ENCODE results near the gene LOXHD1. TPM values are rescaled to one million over a fixed set of nuclear protein-coding genes. Genes with fewer than 3 reads are reported as not detected.

LOXHD1 gene
- total and polyA plus RNA-seq, 3 donors from 2014 or later = 11.3 to 59.4 (median 29.6) TPM

GRCh38 chr18:46449033-46449432 is 208.0 kb downstream of the LOXHD1 start:
- no peak for DNase-seq
- 89 to 91% methylated on average over 2 of the region's 2 CpGs for WGBS, 2 donors
- Histone ChIP-seq H3K4me3 (no peak overlapping the region), H3K9me3 (no peaks in the 10 kb centered on the region), H3K4me1 (no peaks in the 10 kb centered on the region), H3K27me3 (no peaks in the 10 kb centered on the region), H3K36me3 (ENCODE audit: low read depth, missing control alignments) (no peaks in the 10 kb centered on the region), H3K27ac (no peak overlapping the region)
- intact Hi-C loops (cut with DNase I; ENCODE audit: low total_unique reads) = no loop called here
- TF ChIP-seq POLR2A (IDR thresholded peaks at IDR 0.05) (no peak), CTCF (IDR thresholded peaks at IDR 0.05) (no peak)

GRCh38 chr18:46448347-46448746 is 208.7 kb downstream of the LOXHD1 start:
- Histone ChIP-seq H3K9me3 (no peaks in the 10 kb centered on the region), H3K27me3 (no peaks in the 10 kb centered on the region), H3K27ac (no peak overlapping the region), H3K4me3 (no peak overlapping the region), H3K36me3 (ENCODE audit: low read depth, missing control alignments) (no peaks in the 10 kb centered on the region), H3K4me1 (no peaks in the 10 kb centered on the region)
- TF ChIP-seq POLR2A (IDR thresholded peaks at IDR 0.05) (no peak), CTCF (IDR thresholded peaks at IDR 0.05) (no peak)
- 76 to 82% methylated on average over 3 to 4 of the region's 4 CpGs for WGBS, 2 donors
- intact Hi-C loops (cut with DNase I; ENCODE audit: low total_unique reads) = no loop called here
- DNase-seq = no peak

GRCh38 chr18:46447792-46448191 is 209.2 kb downstream of the LOXHD1 start:
- no peak for DNase-seq
- no peak overlapping the region for H3K4me3 ChIP-seq
- intact Hi-C loops (cut with DNase I; ENCODE audit: low total_unique reads) = no loop called here
- TF ChIP-seq CTCF (IDR thresholded peaks at IDR 0.05) (no peak), POLR2A (IDR thresholded peaks at IDR 0.05) (no peak)
- H3K36me3 ChIP-seq (ENCODE audit: low read depth, missing control alignments) = no peaks in the 10 kb centered on the region
- no peaks in the 10 kb centered on the region for H3K27me3 ChIP-seq
- H3K4me1 ChIP-seq = no peaks in the 10 kb centered on the region
- no peak overlapping the region for H3K27ac ChIP-seq
- WGBS, 2 donors = 97 to 100% methylated on average over 5 of the region's 5 CpGs
- no peaks in the 10 kb centered on the region for H3K9me3 ChIP-seq

GRCh38 chr18:46447323-46447722 is 209.7 kb downstream of the LOXHD1 start:
- intact Hi-C loops (cut with DNase I; ENCODE audit: low total_unique reads) = no loop called here
- H3K36me3 ChIP-seq (ENCODE audit: low read depth, missing control alignments) = no peaks in the 10 kb centered on the region
- WGBS, 2 donors = 90 to 95% methylated on average over 4 of the region's 4 CpGs
- TF ChIP-seq CTCF (IDR thresholded peaks at IDR 0.05) (no peak), POLR2A (IDR thresholded peaks at IDR 0.05) (no peak)
- H3K4me3 ChIP-seq = no peak overlapping the region
- H3K27me3 ChIP-seq = no peaks in the 10 kb centered on the region
- no peaks in the 10 kb centered on the region for H3K9me3 ChIP-seq
- no peak for DNase-seq
- H3K4me1 ChIP-seq = no peaks in the 10 kb centered on the region
- no peak overlapping the region for H3K27ac ChIP-seq

- H3K27me3 ChIP-seq = no peaks in the 10 kb centered on the region
- H3K36me3 ChIP-seq (ENCODE audit: low read depth, missing control alignments) = no peaks in the 10 kb centered on the region
- no peaks in the 10 kb centered on the region for H3K9me3 ChIP-seq
- H3K4me1 ChIP-seq = no peaks in the 10 kb centered on the region
- no peak for TF ChIP-seq CTCF (IDR thresholded peaks at IDR 0.05)
- WGBS, 2 donors = 84 to 88% methylated on average over 3 of the region's 3 CpGs
- DNase-seq = no peak
- H3K4me3 ChIP-seq = no peak overlapping the region
- H3K27ac ChIP-seq = no peak overlapping the region
- intact Hi-C loops (cut with DNase I; ENCODE audit: low total_unique reads) = no loop called here
Measured at GRCh38 chr18:46445522-46446313, 211.3 kb downstream of the LOXHD1 start.

All from testis (tissue), 3 donors.